Measurements from ENCODE around the gene ERI3.
A peak's percentile ranks its signal among the peaks of the same experiment; 100 is the strongest.
"Not testable (repeated sequence)": the region's sequence is repeated elsewhere in the genome, so short reads cannot be mapped to it uniquely, and the experiment has no call there.

Gene ERI3

GRCh38 chr1:44212355-44213221 lies 142.5 kb downstream of the ERI3 start:
- Histone ChIP-seq H3K27ac (ENCODE audit: low read depth, low read length) (peak overlapping the region; percentile 74), H3K4me3 (ENCODE audit: low read length) (peak overlapping the region; percentile 94), H3K36me3 (ENCODE audit: control insufficient read depth, insufficient read depth, low read length) (peaks cover 5% of the 10 kb centered on the region), H3K27me3 (ENCODE audit: control insufficient read depth, insufficient read depth, low read length) (no peaks in the 10 kb centered on the region), H3K4me1 (ENCODE audit: control insufficient read depth, insufficient read depth, low read length) (peaks cover 14% of the 10 kb centered on the region), H3K9ac (ENCODE audit: low read length) (peak overlapping the region; percentile 17)

- no peak overlapping the region for H3K4me3 ChIP-seq (ENCODE audit: low read length)
- no peaks in the 10 kb centered on the region for H3K27me3 ChIP-seq (ENCODE audit: control insufficient read depth, insufficient read depth, low read length)
- peaks cover 14% of the 10 kb centered on the region for H3K4me1 ChIP-seq (ENCODE audit: control insufficient read depth, insufficient read depth, low read length)
- no peak overlapping the region for H3K27ac ChIP-seq (ENCODE audit: low read depth, low read length)
- peaks cover 5% of the 10 kb centered on the region for H3K36me3 ChIP-seq (ENCODE audit: control insufficient read depth, insufficient read depth, low read length)
- no peak overlapping the region for H3K9ac ChIP-seq (ENCODE audit: low read length)
Measured at GRCh38 chr1:44210595-44210994, 144.5 kb downstream of the ERI3 start.

- peaks cover 5% of the 10 kb centered on the region for H3K4me1 ChIP-seq (ENCODE audit: control insufficient read depth, insufficient read depth, low read length)
- no peak overlapping the region for H3K27ac ChIP-seq (ENCODE audit: low read depth, low read length)
- H3K4me3 ChIP-seq (ENCODE audit: low read length) = no peak overlapping the region
- no peaks in the 10 kb centered on the region for H3K27me3 ChIP-seq (ENCODE audit: control insufficient read depth, insufficient read depth, low read length)
- no peaks in the 10 kb centered on the region for H3K36me3 ChIP-seq (ENCODE audit: control insufficient read depth, insufficient read depth, low read length)
- no peak overlapping the region for H3K9ac ChIP-seq (ENCODE audit: low read length)
Measured at GRCh38 chr1:44208226-44208625, 146.8 kb downstream of the ERI3 start.

GRCh38 chr1:44206545-44206944 lies 148.5 kb downstream of the ERI3 start:
- H3K27me3 ChIP-seq (ENCODE audit: control insufficient read depth, insufficient read depth, low read length); H3K9ac ChIP-seq (ENCODE audit: low read length); H3K4me1 ChIP-seq (ENCODE audit: control insufficient read depth, insufficient read depth, low read length); H3K36me3 ChIP-seq (ENCODE audit: control insufficient read depth, insufficient read depth, low read length); H3K27ac ChIP-seq (ENCODE audit: low read depth, low read length); H3K4me3 ChIP-seq (ENCODE audit: low read length): not testable (repeated sequence)

GRCh38 chr1:44200336-44200735 lies 154.7 kb downstream of the ERI3 start:
- Histone ChIP-seq H3K27me3 (ENCODE audit: control insufficient read depth, insufficient read depth, low read length) (no peaks in the 10 kb centered on the region), H3K4me3 (ENCODE audit: low read length) (no peak overlapping the region), H3K36me3 (ENCODE audit: control insufficient read depth, insufficient read depth, low read length) (no peaks in the 10 kb centered on the region), H3K9ac (ENCODE audit: low read length) (no peak overlapping the region), H3K4me1 (ENCODE audit: control insufficient read depth, insufficient read depth, low read length) (no peaks in the 10 kb centered on the region), H3K27ac (ENCODE audit: low read depth, low read length) (no peak overlapping the region)

GRCh38 chr1:44174630-44175029 lies 180.4 kb downstream of the ERI3 start:
- Histone ChIP-seq H3K27me3 (ENCODE audit: control insufficient read depth, insufficient read depth, low read length) (no peaks in the 10 kb centered on the region), H3K4me1 (ENCODE audit: control insufficient read depth, insufficient read depth, low read length) (no peaks in the 10 kb centered on the region), H3K4me3 (ENCODE audit: low read length) (no peak overlapping the region), H3K9ac (ENCODE audit: low read length) (no peak overlapping the region), H3K27ac (ENCODE audit: low read depth, low read length) (no peak overlapping the region), H3K36me3 (ENCODE audit: control insufficient read depth, insufficient read depth, low read length) (no peaks in the 10 kb centered on the region)

Measured in rectal smooth muscle tissue (tissue), 1 donor.